Limb (tissue), 2 donors: ENCODE data around the gene CANT1.

Experiments
- DNase-seq, 2 donors: peaks; one replicate each; pipeline ENCODE4 v3.0.0-alpha.2; 2016; ENCODE audit errors: extremely low spot score in 2 of 2

CANT1 gene

GRCh38 chr17:79008666-79009387 lies 737 bp downstream of the CANT1 start:
- no peak for DNase-seq

GRCh38 chr17:79007504-79008381 lies 1.8 kb downstream of the CANT1 start:
- DNase-seq: no peak

GRCh38 chr17:79006794-79007503 lies 2.6 kb downstream of the CANT1 start:
- DNase-seq: no peak

GRCh38 chr17:79006046-79006445 lies 3.5 kb downstream of the CANT1 start:
- no peak for DNase-seq

- DNase-seq: peak in 1 of 2 donors; percentile 13
Measured at GRCh38 chr17:79005063-79005861, 4.3 kb downstream of the CANT1 start.

- DNase-seq: peak in 1 of 2 donors; percentile 27
Measured at GRCh38 chr17:79003661-79004411, 5.7 kb downstream of the CANT1 start.

GRCh38 chr17:79002796-79003593 lies 6.6 kb downstream of the CANT1 start:
- DNase-seq: peak in 1 of 2 donors; percentile 9

- DNase-seq: peak in 1 of 2 donors; percentile 12
Measured at GRCh38 chr17:79002291-79002690, 7.3 kb downstream of the CANT1 start.

GRCh38 chr17:79001190-79002020 lies 8.2 kb downstream of the CANT1 start:
- DNase-seq: peak in 1 of 2 donors; percentile 20

GRCh38 chr17:79000396-79001189 lies 9.0 kb downstream of the CANT1 start:
- DNase-seq: peak in 1 of 2 donors; percentile 16

GRCh38 chr17:78999947-79000395 lies 9.6 kb downstream of the CANT1 start:
- DNase-seq: peak in 1 of 2 donors; percentile 4

GRCh38 chr17:78999056-78999768 lies 10.4 kb downstream of the CANT1 start:
- DNase-seq: peak in 1 of 2 donors; percentile 13

- peak in 1 of 2 donors; percentile 34 for DNase-seq
Measured at GRCh38 chr17:78998311-78999055, 11.1 kb downstream of the CANT1 start.

GRCh38 chr17:78997881-78998280 lies 11.7 kb downstream of the CANT1 start:
- peak in 1 of 2 donors; percentile 9 for DNase-seq

- DNase-seq: peak in 1 of 2 donors; percentile 26
Measured at GRCh38 chr17:78997231-78997741, 12.3 kb downstream of the CANT1 start.

GRCh38 chr17:78996781-78997201 lies 12.8 kb downstream of the CANT1 start:
- DNase-seq: peak in 1 of 2 donors; percentile 11
